ENCODE results near the gene FAM120A. TPM values are rescaled to one million over a fixed set of nuclear protein-coding genes. Genes with fewer than 3 reads are reported as not detected.

FAM120A gene
- total and polyA plus RNA-seq, 4 donors, result 28.3 to 91.0 (median 50.3) TPM

- H3K27me3 ChIP-seq (ENCODE audit: control insufficient read depth in 4 of 4, insufficient read depth in 4 of 4, low read length in 3 of 4), result no peaks in the 10 kb centered on the region
- H3K9ac ChIP-seq (ENCODE audit: low read depth in 1 of 2, low read length in 2 of 2), result peak overlapping the region; percentile 29 to 50
- WGBS, result 1% methylated on average over 74 of the region's 74 CpGs
- H3K9me3 ChIP-seq (ENCODE audit: control insufficient read depth in 4 of 4, low read length in 3 of 4), result no peaks in the 10 kb centered on the region
- no peak for TF ChIP-seq FOXA2 (IDR thresholded peaks at IDR 0.05)
- TF ChIP-seq NR2F2 (IDR thresholded peaks at IDR 0.05), result no peak
- no peak for TF ChIP-seq RAD21 (IDR thresholded peaks at IDR 0.05)
- TF ChIP-seq TAF1 (conservative IDR thresholded peaks at IDR 0.05), result no peak
- no peak for TF ChIP-seq RXRA (IDR thresholded peaks at IDR 0.05)
- TF ChIP-seq CTCF (IDR thresholded peaks at IDR 0.05; ENCODE audit: low read depth, low read length, missing input control), result no peak
- TF ChIP-seq JUND (IDR thresholded peaks at IDR 0.05), result no peak
- TF ChIP-seq REST (IDR thresholded peaks at IDR 0.05), result no peak
- TF ChIP-seq ZBTB33 (IDR thresholded peaks at IDR 0.05), result no peak
- no peak for TF ChIP-seq HNF4G (IDR thresholded peaks at IDR 0.05)
- no peak for TF ChIP-seq SP1 (IDR thresholded peaks at IDR 0.05)
- H3K36me3 ChIP-seq (ENCODE audit: control insufficient read depth in 4 of 4, insufficient read depth in 3 of 4, low read depth in 1 of 4, low read length in 3 of 4), result no peaks in the 10 kb centered on the region
- H3K4me3 ChIP-seq (ENCODE audit: low read depth in 1 of 3, low read length in 3 of 3), result peak overlapping the region; percentile 33 to 87 (median 53)
- peak overlapping the region; percentile 22 to 25 for H3K27ac ChIP-seq (ENCODE audit: low read depth in 1 of 2, low read length in 2 of 2)
- DNase-seq (ENCODE audit: low spot score), result no peak
- H3K4me1 ChIP-seq (ENCODE audit: control insufficient read depth in 4 of 4, insufficient read depth in 4 of 4, low read length in 3 of 4), result peaks cover 15 to 50% (median 43%) of the 10 kb centered on the region in 4 donors
Observed at GRCh38 chr9:93577078-93577974, 125.8 kb downstream of the FAM120A start.

GRCh38 chr9:93577975-93578682 lies 126.6 kb downstream of the FAM120A start:
- no peak for DNase-seq (ENCODE audit: low spot score)
- H3K4me1 ChIP-seq (ENCODE audit: control insufficient read depth in 4 of 4, insufficient read depth in 4 of 4, low read length in 3 of 4), result peaks cover 16 to 57% (median 45%) of the 10 kb centered on the region in 4 donors
- H3K27me3 ChIP-seq (ENCODE audit: control insufficient read depth in 4 of 4, insufficient read depth in 4 of 4, low read length in 3 of 4), result no peaks in the 10 kb centered on the region
- H3K4me3 ChIP-seq (ENCODE audit: low read depth in 1 of 3, low read length in 3 of 3), result peak overlapping the region in 1 of 3 donors; percentile 87
- no peak overlapping the region for H3K9ac ChIP-seq (ENCODE audit: low read depth in 1 of 2, low read length in 2 of 2)
- no peaks in the 10 kb centered on the region for H3K36me3 ChIP-seq (ENCODE audit: control insufficient read depth in 4 of 4, insufficient read depth in 3 of 4, low read depth in 1 of 4, low read length in 3 of 4)
- H3K9me3 ChIP-seq (ENCODE audit: control insufficient read depth in 4 of 4, low read length in 3 of 4), result no peaks in the 10 kb centered on the region
- 76% methylated on average over 13 of the region's 13 CpGs for WGBS
- no peak for TF ChIP-seq EGR1 (IDR thresholded peaks at IDR 0.05; ENCODE audit: low read depth in 2 of 2)
- TF ChIP-seq ATF3 (IDR thresholded peaks at IDR 0.05), result no peak
- TF ChIP-seq JUND (IDR thresholded peaks at IDR 0.05), result no peak
- no peak for TF ChIP-seq TAF1 (conservative IDR thresholded peaks at IDR 0.05)
- TF ChIP-seq FOXA2 (IDR thresholded peaks at IDR 0.05), result no peak
- no peak for TF ChIP-seq HNF4G (IDR thresholded peaks at IDR 0.05)
- no peak for TF ChIP-seq NR2F2 (IDR thresholded peaks at IDR 0.05)
- TF ChIP-seq GABPA (IDR thresholded peaks at IDR 0.05 in 1 of 2, conservative IDR thresholded peaks at IDR 0.05 in 1 of 2), result no peak
- no peak for TF ChIP-seq SP1 (IDR thresholded peaks at IDR 0.05)
- no peak for TF ChIP-seq HNF4A (conservative IDR thresholded peaks at IDR 0.05)
- no peak for TF ChIP-seq YY1 (IDR thresholded peaks at IDR 0.05)
- H3K27ac ChIP-seq (ENCODE audit: low read depth in 1 of 2, low read length in 2 of 2), result peak overlapping the region in 1 of 2 donors; percentile 5
